Activated naive CD4-positive, alpha-beta T cell treated with anti-CD3 and anti-CD28 coated beads for 36 hours (primary cell): Measurements from ENCODE around the gene ARHGEF1. TPM values are rescaled to one million over a fixed set of nuclear protein-coding genes. Genes with fewer than 3 reads are reported as not detected.

Experiments
- CTCF ChIA-PET: fragments of 350-600 bp; sonication (Branson Sonifier 250); formaldehyde crosslinking; loops from one replicate; lab custom pipeline; 2021; ENCODE audit warnings: antibody characterized with exemption; lab: Charles Lee
- DNase-seq: peaks from one replicate; pipeline ENCODE4 v3.0.0-alpha.2; 2020
- H3K27ac Mint-ChIP-seq: one replicate; pipeline ENCODE4 v1.8.0; 2021; ENCODE audit warnings: mild to moderate bottlenecking, mixed read lengths
- H3K27me3 Mint-ChIP-seq: one replicate; pipeline ENCODE4 v1.8.0; 2021; ENCODE audit warnings: low read depth, mixed read lengths
- H3K36me3 Mint-ChIP-seq: one replicate; pipeline ENCODE4 v1.8.0; 2021; ENCODE audit warnings: low read depth, mixed read lengths
- H3K4me1 Mint-ChIP-seq: one replicate; pipeline ENCODE4 v1.8.0; 2021; ENCODE audit warnings: low read depth, mixed read lengths
- H3K4me3 Mint-ChIP-seq: one replicate; pipeline ENCODE4 v1.8.0; 2021; ENCODE audit warnings: mild to moderate bottlenecking, moderate library complexity, mixed read lengths
- H3K9me3 Mint-ChIP-seq: one replicate; pipeline ENCODE4 v1.8.0; 2021; ENCODE audit warnings: mixed read lengths
- intact Hi-C: fragments of 100-400 bp; cut with micrococcal nuclease; formaldehyde crosslinking; loops from one replicate; pipeline ENCODE4 v1.15.1; 2023
- total RNA-seq, 2 experiments: library from RNA; stranded (reverse); gene quantifications; one replicate each; pipeline ENCODE4 v1.2.3, GENCODE V29; 2021

Gene ARHGEF1, protein sequence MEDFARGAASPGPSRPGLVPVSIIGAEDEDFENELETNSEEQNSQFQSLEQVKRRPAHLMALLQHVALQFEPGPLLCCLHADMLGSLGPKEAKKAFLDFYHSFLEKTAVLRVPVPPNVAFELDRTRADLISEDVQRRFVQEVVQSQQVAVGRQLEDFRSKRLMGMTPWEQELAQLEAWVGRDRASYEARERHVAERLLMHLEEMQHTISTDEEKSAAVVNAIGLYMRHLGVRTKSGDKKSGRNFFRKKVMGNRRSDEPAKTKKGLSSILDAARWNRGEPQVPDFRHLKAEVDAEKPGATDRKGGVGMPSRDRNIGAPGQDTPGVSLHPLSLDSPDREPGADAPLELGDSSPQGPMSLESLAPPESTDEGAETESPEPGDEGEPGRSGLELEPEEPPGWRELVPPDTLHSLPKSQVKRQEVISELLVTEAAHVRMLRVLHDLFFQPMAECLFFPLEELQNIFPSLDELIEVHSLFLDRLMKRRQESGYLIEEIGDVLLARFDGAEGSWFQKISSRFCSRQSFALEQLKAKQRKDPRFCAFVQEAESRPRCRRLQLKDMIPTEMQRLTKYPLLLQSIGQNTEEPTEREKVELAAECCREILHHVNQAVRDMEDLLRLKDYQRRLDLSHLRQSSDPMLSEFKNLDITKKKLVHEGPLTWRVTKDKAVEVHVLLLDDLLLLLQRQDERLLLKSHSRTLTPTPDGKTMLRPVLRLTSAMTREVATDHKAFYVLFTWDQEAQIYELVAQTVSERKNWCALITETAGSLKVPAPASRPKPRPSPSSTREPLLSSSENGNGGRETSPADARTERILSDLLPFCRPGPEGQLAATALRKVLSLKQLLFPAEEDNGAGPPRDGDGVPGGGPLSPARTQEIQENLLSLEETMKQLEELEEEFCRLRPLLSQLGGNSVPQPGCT
- total RNA-seq, result 100 to 1,000 TPM; 246 to 260 TPM

DNA sequence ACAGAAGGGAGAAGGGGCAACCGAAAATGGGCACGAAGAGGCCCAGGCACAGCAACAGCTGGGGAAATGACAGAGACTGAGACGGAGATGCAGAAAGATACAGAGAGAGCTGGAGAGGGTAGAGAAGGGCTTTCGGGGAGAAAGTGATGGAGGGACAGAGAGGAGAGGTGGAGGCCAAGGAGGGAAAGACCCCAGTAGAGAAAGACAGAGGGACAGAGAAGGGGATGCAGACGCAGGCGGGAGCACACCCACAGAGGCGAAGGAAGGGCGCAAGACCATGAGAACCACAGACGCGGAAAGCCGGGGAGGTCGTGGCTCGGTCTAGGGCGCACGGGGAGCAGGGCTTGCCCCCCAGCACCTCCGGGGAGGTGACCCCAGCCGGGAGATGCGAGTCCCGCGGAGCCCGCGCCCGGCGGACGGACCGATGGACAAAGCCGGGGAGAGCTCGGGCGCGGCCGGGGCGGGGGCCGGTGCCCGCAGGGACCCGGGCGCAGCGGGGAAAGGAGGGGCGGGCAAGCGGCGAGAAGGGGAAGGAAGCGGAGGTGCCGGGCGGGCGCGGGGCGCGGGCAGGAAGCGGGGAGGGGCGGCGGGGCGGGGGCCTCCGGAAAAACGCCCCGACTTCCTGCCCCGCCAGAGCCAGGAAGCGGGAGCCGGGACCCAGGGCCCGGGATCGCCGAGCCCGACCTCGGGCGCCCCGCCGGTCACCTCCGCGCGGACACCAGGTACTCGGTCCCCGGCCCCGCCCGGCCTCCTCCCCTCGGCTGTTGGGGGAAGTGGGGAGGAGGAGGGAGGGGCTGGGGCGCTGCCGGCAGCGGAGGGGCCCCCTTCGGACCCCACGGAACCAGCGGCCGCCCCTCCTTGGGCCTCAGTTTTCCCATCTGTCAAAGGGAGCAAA is at the start of gene ARHGEF1:
Gene ARHGEF1 (plus strand): TSS at position 617 of the 895 bp plus-strand sequence. CDS start 4,899 bp downstream, outside the sequence.
- peaks cover 8% of the 10 kb centered on the region for H3K36me3 Mint-ChIP-seq
- no peaks in the 10 kb centered on the region for H3K9me3 Mint-ChIP-seq
- peak; percentile 70 for DNase-seq
- no peaks in the 10 kb centered on the region for H3K27me3 Mint-ChIP-seq
- peak within 1 kb of the TSS; percentile 93 for H3K4me3 Mint-ChIP-seq
- CTCF ChIA-PET, result interaction anchor here (0.6 to 6.0 kb wide), 3 partner anchors 9 to 550 kb away, joined by 4 to 68 read pairs (median 4); partner anchors contain the start of gene CD79A
- intact Hi-C loops, result loop anchor here (10.0 kb wide), 4 partner anchors 328 to 528 kb away; partner anchors contain the start of genes DEDD2, GSK3A and TGFB1
- H3K4me1 Mint-ChIP-seq, result peaks cover 56% of the 10 kb centered on the region
- H3K27ac Mint-ChIP-seq, result peak within 1 kb of the TSS; percentile 92

DNA sequence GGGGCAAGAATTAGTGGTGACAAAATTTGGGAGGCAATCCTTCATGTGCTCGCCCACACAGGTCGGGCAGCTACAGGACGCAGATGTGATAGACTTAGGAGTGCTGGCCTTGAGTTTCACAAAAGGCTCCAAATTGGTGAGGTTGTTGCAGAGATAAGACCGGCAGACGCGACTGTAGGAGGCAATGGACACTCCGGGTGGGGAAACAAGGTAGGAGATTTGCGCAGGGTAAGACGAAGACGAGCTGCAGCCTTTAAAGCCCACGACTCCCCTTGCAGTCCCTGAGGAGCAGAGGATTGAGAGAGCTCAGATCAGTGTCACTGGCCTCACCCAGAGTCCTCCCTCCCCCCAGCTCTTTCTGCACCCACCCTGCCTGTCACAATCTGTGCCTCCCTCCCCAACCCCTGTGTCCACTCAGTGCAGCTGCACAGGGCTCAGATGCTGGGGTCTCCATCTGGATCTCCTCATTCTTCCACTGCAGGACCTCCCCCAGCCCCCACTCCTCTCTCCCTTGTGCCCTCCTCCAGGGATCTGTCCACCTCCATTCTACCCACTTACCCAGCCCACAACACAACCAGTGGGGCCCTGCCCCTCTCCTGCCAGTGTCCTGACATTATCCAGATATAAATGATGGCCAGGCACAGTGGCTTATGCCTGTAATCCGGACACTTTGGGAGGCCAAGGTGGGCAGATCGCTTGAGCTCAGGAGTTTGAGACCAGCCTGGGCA is 44.8 kb upstream of the ARHGEF1 start:
- CTCF ChIA-PET, result interaction anchor here (1.0 to 1.2 kb wide), 4 partner anchors 15 to 105 kb away, joined by 3 to 4 read pairs (median 3); no protein-coding TSS in a partner anchor

DNA sequence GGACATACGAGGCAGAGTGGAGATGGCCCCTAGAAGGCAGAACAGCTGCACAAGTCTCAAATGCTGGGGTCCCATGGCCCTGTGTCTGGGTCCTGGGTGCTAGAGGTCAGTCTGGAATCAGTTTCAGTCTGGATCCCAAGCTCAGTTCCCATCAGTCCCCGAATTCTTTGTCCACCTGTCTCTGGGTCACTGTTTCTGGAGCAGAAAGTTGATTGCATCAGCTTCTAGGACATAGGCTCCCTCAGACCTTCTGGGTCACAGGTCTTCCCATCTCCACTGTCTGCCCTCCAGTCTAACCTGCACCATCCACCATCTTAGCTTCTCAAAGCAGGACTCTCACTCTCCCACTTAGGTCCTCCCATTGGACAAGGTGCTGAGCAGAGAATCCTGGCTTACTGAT is 43.8 kb upstream of the ARHGEF1 start:
- CTCF ChIA-PET, result interaction anchor here (1.0 to 2.0 kb wide), 4 partner anchors 14 to 106 kb away, joined by 3 to 5 read pairs (median 4); no protein-coding TSS in a partner anchor
- no peak for DNase-seq
- Mint-ChIP-seq H3K36me3 (no peaks in the 10 kb centered on the region), H3K27ac (no peak overlapping the region), H3K4me3 (no peak overlapping the region), H3K4me1 (no peaks in the 10 kb centered on the region), H3K27me3 (peaks cover 3% of the 10 kb centered on the region), H3K9me3 (no peaks in the 10 kb centered on the region)
- intact Hi-C loops, result no loop called here

More for the DNA sequence above, 44.8 kb upstream of the ARHGEF1 start:
- Mint-ChIP-seq H3K27ac (no peak overlapping the region), H3K4me3 (no peak overlapping the region), H3K9me3 (no peaks in the 10 kb centered on the region), H3K4me1 (no peaks in the 10 kb centered on the region), H3K36me3 (no peaks in the 10 kb centered on the region), H3K27me3 (peaks cover 3% of the 10 kb centered on the region)
- no peak for DNase-seq
- intact Hi-C loops, result no loop called here

DNA sequence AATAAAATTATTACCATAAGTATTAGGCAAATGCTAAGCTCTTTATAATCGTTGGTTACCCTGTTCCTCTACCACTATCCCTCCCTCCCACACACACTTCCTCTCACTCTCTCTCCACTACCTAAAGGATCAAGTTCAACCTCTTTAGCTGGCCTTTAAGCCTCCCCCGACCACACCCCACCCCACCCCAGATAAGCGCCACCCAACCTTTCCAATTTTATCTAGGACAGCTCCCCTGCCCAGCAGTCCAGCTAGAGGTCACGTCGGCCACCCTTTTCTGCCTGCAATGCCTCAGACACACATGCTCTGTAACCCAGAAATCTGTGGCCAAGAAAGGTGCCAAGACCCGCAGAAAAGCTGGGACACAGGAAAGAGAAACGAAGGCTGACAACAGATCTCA is 39.6 kb upstream of the ARHGEF1 start:
- Mint-ChIP-seq H3K36me3 (no peaks in the 10 kb centered on the region), H3K27ac (no peak overlapping the region), H3K4me1 (no peaks in the 10 kb centered on the region), H3K9me3 (no peaks in the 10 kb centered on the region), H3K27me3 (no peaks in the 10 kb centered on the region), H3K4me3 (no peak overlapping the region)
- intact Hi-C loops, result no loop called here
- CTCF ChIA-PET, result interaction anchor here (0.6 to 1.9 kb wide), 2 partner anchors 9 to 1538 kb away, joined by 3 to 6 read pairs; no protein-coding TSS in a partner anchor
- no peak for DNase-seq

DNA sequence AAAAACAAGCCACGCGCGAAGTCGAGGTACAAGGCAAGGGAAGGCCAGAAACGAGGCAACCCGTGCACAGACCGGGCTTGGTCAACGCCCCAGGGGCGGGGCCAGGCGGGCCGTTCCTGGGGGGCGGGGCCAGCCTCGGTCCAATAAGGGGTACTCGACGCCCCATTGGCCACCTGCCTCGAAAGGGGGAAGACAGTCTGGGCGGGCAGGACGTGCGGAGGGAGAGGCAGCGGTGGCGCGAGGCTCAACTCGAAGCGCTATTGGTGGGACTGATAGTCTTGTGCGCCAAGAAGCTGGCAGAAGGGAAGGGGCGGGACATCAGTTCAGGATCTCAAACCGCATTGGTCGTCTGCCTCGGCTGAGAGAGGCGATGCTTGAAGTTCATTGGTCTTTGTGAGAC is 38.4 kb upstream of the ARHGEF1 start, which contains the start of gene LYPD4:
Gene LYPD4 (minus strand): TSS at position 83 of the 400 bp plus-strand sequence. CDS start 5,398 bp downstream, outside the sequence.
- Mint-ChIP-seq H3K27ac (no peak within 1 kb of the TSS), H3K4me1 (no peaks in the 10 kb centered on the region), H3K36me3 (no peaks in the 10 kb centered on the region), H3K9me3 (no peaks in the 10 kb centered on the region), H3K27me3 (no peaks in the 10 kb centered on the region), H3K4me3 (no peak within 1 kb of the TSS)
- intact Hi-C loops, result no loop called here
- no peak for DNase-seq
- CTCF ChIA-PET, result no interaction called here

DNA sequence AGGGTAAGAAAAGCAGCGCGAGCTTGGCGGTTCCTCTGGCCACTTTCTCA is 38.2 kb upstream of the ARHGEF1 start, which contains the start of gene DMRTC2:
Gene DMRTC2 (plus strand): TSS at position 42 of the 50 bp plus-strand sequence. CDS start 2,387 bp downstream, outside the sequence.
- no peaks in the 10 kb centered on the region for H3K27me3 Mint-ChIP-seq
- intact Hi-C loops, result no loop called here
- no peak within 1 kb of the TSS for H3K27ac Mint-ChIP-seq
- DNase-seq, result no peak
- no peaks in the 10 kb centered on the region for H3K36me3 Mint-ChIP-seq
- CTCF ChIA-PET, result no interaction called here
- H3K9me3 Mint-ChIP-seq, result no peaks in the 10 kb centered on the region
- H3K4me1 Mint-ChIP-seq, result no peaks in the 10 kb centered on the region
- no peak within 1 kb of the TSS for H3K4me3 Mint-ChIP-seq

DNA sequence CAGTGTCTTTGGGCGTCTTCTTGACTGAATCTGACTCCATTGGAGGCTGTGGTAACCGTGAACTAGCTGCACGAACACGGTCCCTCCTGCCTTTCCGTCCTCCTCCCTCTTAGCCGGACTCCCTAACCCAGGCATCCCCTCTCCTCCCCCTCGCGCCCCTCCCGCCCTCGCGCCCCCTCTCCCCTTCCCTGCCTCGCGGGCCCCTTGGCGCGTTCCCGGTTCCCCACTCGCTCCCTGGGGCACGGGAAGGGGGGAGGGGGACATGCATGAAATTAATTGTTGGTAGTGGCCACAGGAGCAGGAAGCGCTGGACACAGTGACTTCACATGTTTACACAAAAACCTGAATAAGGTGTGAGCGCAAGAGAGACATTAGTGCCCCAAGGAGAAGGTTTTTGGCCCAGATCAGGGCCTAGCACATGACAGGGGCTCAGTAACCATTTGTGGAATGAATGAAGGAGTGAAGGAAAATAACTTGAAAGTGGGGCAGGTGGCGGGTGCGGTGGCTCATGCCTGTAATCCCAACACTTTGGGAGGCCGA is 37.9 kb upstream of the ARHGEF1 start:
- DNase-seq, result no peak
- no peaks in the 10 kb centered on the region for H3K4me1 Mint-ChIP-seq
- no peaks in the 10 kb centered on the region for H3K36me3 Mint-ChIP-seq
- intact Hi-C loops, result no loop called here
- CTCF ChIA-PET, result no interaction called here
- no peaks in the 10 kb centered on the region for H3K9me3 Mint-ChIP-seq
- no peak overlapping the region for H3K27ac Mint-ChIP-seq
- H3K4me3 Mint-ChIP-seq, result no peak overlapping the region
- no peaks in the 10 kb centered on the region for H3K27me3 Mint-ChIP-seq

DNA sequence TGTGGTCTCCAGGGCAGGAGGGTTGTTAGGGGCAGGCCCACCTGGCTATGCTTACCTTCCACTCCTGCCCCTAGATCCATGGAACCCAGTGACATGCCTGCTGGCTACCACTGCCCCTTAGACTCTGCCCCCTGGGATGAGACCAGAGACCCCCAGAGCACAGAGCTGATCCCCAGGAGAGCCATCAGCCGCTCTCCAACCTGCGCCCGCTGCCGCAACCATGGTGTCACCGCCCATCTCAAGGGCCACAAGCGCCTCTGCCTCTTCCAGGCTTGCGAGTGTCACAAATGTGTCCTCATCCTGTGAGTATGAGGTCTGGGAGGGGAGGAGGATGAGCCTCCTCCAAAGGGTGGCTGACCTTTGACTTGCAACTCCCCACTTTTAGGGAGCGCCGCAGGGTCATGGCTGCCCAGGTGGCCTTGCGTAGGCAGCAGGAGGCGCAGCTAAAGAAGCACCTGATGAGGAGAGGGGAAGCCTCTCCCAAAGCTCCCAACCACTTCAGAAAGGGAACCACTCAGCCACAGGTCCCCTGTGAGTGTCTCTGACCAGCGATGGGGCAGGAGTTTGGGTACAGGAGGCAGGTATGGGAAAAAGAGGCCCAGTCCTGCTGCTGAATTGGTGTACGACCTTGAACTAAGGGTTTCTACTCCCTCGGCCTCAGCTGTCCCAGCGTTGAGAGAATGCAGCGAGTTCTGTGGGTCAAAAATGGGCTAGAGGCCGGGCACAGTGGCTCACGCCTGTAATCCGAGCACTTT is 35.5 kb upstream of the ARHGEF1 start:
- H3K36me3 Mint-ChIP-seq, result no peaks in the 10 kb centered on the region
- DNase-seq, result no peak
- H3K27ac Mint-ChIP-seq, result no peak overlapping the region
- CTCF ChIA-PET, result interaction anchor here (0.6 to 1.1 kb wide), 2 partner anchors 11 to 57 kb away, joined by 3 read pairs; no protein-coding TSS in a partner anchor
- no peaks in the 10 kb centered on the region for H3K9me3 Mint-ChIP-seq
- H3K4me3 Mint-ChIP-seq, result no peak overlapping the region
- intact Hi-C loops, result no loop called here
- H3K27me3 Mint-ChIP-seq, result no peaks in the 10 kb centered on the region
- no peaks in the 10 kb centered on the region for H3K4me1 Mint-ChIP-seq

DNA sequence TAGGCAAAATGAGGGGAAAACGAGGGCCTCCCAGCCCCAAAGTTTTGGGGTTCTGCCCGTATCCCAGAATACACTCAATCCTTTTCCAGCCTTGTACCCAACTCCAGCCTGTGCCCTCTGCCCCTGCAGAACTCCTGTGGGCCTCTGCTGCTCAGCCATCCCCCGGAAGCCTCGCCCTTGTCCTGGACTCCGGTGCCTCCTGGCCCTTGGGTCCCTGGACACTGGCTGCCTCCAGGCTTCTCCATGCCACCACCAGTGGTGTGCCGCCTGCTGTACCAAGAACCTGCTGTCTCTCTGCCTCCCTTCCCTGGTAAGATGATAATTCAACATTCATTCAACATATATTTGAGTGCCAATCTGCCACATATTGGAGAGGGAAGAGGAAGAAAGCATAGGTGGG is 34.3 kb upstream of the ARHGEF1 start:
- no peak for DNase-seq
- Mint-ChIP-seq H3K27me3 (no peaks in the 10 kb centered on the region), H3K4me3 (no peak overlapping the region), H3K36me3 (no peaks in the 10 kb centered on the region), H3K27ac (no peak overlapping the region), H3K4me1 (no peaks in the 10 kb centered on the region), H3K9me3 (no peaks in the 10 kb centered on the region)
- intact Hi-C loops, result no loop called here
- CTCF ChIA-PET, result interaction anchor here (1.2 to 2.3 kb wide), 2 partner anchors 56 to 142 kb away, joined by 5 to 6 read pairs; no protein-coding TSS in a partner anchor

DNA sequence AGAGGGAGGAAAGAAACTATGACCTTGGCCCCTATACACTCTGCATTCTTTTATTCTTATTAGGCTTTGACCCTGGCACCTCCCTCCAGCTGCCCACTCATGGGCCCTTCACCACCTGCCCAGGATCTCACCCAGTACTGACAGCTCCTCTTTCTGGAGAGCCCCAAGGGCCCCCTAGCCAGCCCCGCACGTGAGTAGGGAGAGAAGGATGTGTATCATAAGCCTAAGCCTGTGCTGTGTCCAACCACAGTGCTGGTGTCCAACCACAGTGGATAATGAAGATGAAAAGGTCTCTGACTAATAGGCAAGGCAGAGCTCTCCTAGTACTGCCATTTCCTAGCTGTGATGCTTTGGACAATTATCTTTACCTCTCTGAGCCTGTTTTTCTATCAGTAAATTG is 33.9 kb upstream of the ARHGEF1 start:
- no peaks in the 10 kb centered on the region for H3K36me3 Mint-ChIP-seq
- H3K4me1 Mint-ChIP-seq, result no peaks in the 10 kb centered on the region
- no peak overlapping the region for H3K27ac Mint-ChIP-seq
- no peak for DNase-seq
- no peak overlapping the region for H3K4me3 Mint-ChIP-seq
- intact Hi-C loops, result no loop called here
- no peaks in the 10 kb centered on the region for H3K27me3 Mint-ChIP-seq
- H3K9me3 Mint-ChIP-seq, result no peaks in the 10 kb centered on the region
- CTCF ChIA-PET, result interaction anchor here (0.8 to 2.3 kb wide), 4 partner anchors 9 to 142 kb away, joined by 3 to 6 read pairs (median 4); no protein-coding TSS in a partner anchor
